Middle frontal gyrus (tissue), 1 donor: ENCODE results near the gene CMPK2.
"Not testable (repeated sequence)": the region's sequence is repeated elsewhere in the genome, so short reads cannot be mapped to it uniquely, and the experiment has no call there.

Experiments
- DNase-seq: peaks from one replicate; pipeline ENCODE4 v3.0.0-alpha.2; 2015; ENCODE audit warnings: low spot score; ENCODE audit errors: extremely low spot score

CMPK2 gene

GRCh38 chr2:6880200-6880733 is 14.6 kb upstream of the CMPK2 start:
- no peak for DNase-seq

GRCh38 chr2:6879011-6879410 is 13.3 kb upstream of the CMPK2 start:
- DNase-seq: no peak

GRCh38 chr2:6878549-6878948 is 12.8 kb upstream of the CMPK2 start:
- DNase-seq: no peak

GRCh38 chr2:6877402-6878304 is 11.9 kb upstream of the CMPK2 start, which contains the start of gene RSAD2:
Gene RSAD2 (plus strand): TSS chr2:6877777. CDS start chr2:6877801, 24 bp downstream.
- no peak for DNase-seq

- no peak for DNase-seq
Measured at GRCh38 chr2:6876309-6876708, 10.6 kb upstream of the CMPK2 start.

- no peak for DNase-seq
Measured at GRCh38 chr2:6874032-6874431, 8.3 kb upstream of the CMPK2 start.

GRCh38 chr2:6872394-6872793 is 6.7 kb upstream of the CMPK2 start:
- no peak for DNase-seq

- no peak for DNase-seq
Measured at GRCh38 chr2:6866982-6867381, 1.3 kb upstream of the CMPK2 start.

GRCh38 chr2:6866275-6866671 is 566 bp upstream of the CMPK2 start:
- DNase-seq: no peak

- DNase-seq: no peak
Measured at GRCh38 chr2:6864923-6865345, 773 bp downstream of the CMPK2 start.

- DNase-seq: no peak
Measured at GRCh38 chr2:6864231-6864754, 1.4 kb downstream of the CMPK2 start.

GRCh38 chr2:6863792-6864191 is 1.9 kb downstream of the CMPK2 start:
- DNase-seq: no peak

- no peak for DNase-seq
Measured at GRCh38 chr2:6860296-6860695, 5.4 kb downstream of the CMPK2 start.

GRCh38 chr2:6858466-6859027 is 7.2 kb downstream of the CMPK2 start:
- not testable (repeated sequence) for DNase-seq

- DNase-seq: no peak
Measured at GRCh38 chr2:6856548-6856920, 9.2 kb downstream of the CMPK2 start.

- no peak for DNase-seq
Measured at GRCh38 chr2:6855860-6856547, 9.7 kb downstream of the CMPK2 start.

- DNase-seq: no peak
Measured at GRCh38 chr2:6854416-6854815, 11.3 kb downstream of the CMPK2 start.

- DNase-seq: no peak
Measured at GRCh38 chr2:6852195-6852594, 13.5 kb downstream of the CMPK2 start.

GRCh38 chr2:6846967-6847681 is 18.6 kb downstream of the CMPK2 start:
- no peak for DNase-seq

GRCh38 chr2:6846540-6846939 is 19.2 kb downstream of the CMPK2 start:
- DNase-seq: no peak

GRCh38 chr2:6845903-6846302 is 19.8 kb downstream of the CMPK2 start:
- no peak for DNase-seq
